Measurements from ENCODE around the gene MYPOP. TPM values are rescaled to one million over a fixed set of nuclear protein-coding genes. Genes with fewer than 3 reads are reported as not detected.

The MYPOP gene
- total RNA-seq, 1 experiment from 2014 or later: 2.5 TPM

GRCh38 chr19:45848922-45849321 lies 53.5 kb downstream of the MYPOP start:
- Histone ChIP-seq H3K27ac (no peak overlapping the region), H3K36me3 (peaks cover 67% of the 10 kb centered on the region), H3K4me1 (no peaks in the 10 kb centered on the region), H3K4me3 (no peak overlapping the region), H3K9me3 (replicated peaks) (no peaks in the 10 kb centered on the region), H3K27me3 (no peaks in the 10 kb centered on the region)
- no peak for DNase-seq

- Histone ChIP-seq H3K27ac (no peak overlapping the region), H3K9me3 (replicated peaks) (no peaks in the 10 kb centered on the region), H3K27me3 (no peaks in the 10 kb centered on the region), H3K4me1 (no peaks in the 10 kb centered on the region), H3K4me3 (no peak overlapping the region), H3K36me3 (peaks cover 68% of the 10 kb centered on the region)
- DNase-seq: no peak
Observed at GRCh38 chr19:45847663-45848062, 54.8 kb downstream of the MYPOP start.

DNA sequence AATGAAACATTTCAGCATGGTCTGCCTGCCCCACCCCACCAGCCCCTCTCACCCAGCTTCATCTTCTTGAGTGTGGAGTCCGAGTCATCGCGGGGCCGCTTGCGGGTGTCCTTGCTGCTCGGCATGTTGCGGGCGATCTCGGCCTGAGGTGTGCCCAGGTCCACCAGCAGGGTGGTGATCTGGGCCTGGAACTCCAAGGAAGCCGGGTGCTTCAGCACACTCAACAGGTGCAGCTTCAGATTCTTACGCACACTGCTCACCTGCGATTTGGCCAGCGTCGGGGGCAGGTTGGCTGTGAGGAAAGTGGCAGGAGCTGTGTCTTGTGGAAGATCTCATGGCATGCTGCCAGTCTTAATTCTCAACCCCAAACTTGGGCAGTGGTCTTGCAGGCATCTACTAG lies 60.2 kb downstream of the MYPOP start:
- Histone ChIP-seq H3K27me3 (no peaks in the 10 kb centered on the region), H3K36me3 (peaks cover 84% of the 10 kb centered on the region), H3K4me3 (no peak overlapping the region), H3K27ac (no peak overlapping the region), H3K9me3 (replicated peaks) (no peaks in the 10 kb centered on the region), H3K4me1 (no peaks in the 10 kb centered on the region)
- no peak for DNase-seq

Other genes with a start within 250 kb of the MYPOP start
- 0.12 and 0.38 TPM in 2 replicates for gene GIPR, start 234.4 kb downstream of the MYPOP start, total RNA-seq (2014; rRNA removed; shearing (Covaris generic))
- 434 and 487 TPM in 2 replicates for gene SNRPD2, start 210.7 kb downstream of the MYPOP start, total RNA-seq (2014; rRNA removed; shearing (Covaris generic))
- gene QPCTL, start 209.9 kb downstream of the MYPOP start, total RNA-seq (2014; rRNA removed; shearing (Covaris generic)): 9.8 and 10.6 TPM in 2 replicates
- gene FBXO46, start 171.7 kb downstream of the MYPOP start, total RNA-seq (2014; rRNA removed; shearing (Covaris generic)): 9.3 and 10.8 TPM in 2 replicates
- gene MEIOSIN, start 169.2 kb downstream of the MYPOP start, total RNA-seq (2014; rRNA removed; shearing (Covaris generic)): 0.08 TPM in 1 of 2 replicates, not detected in the other
- gene SIX5, start 133.4 kb downstream of the MYPOP start, total RNA-seq (2014; rRNA removed; shearing (Covaris generic)): 6.0 and 6.6 TPM in 2 replicates
- gene DMPK, start 120.1 kb downstream of the MYPOP start, total RNA-seq (2014; rRNA removed; shearing (Covaris generic)): 79.8 and 84.2 TPM in 2 replicates
- 43.5 and 52.9 TPM in 2 replicates for gene DMWD, start 109.8 kb downstream of the MYPOP start, total RNA-seq (2014; rRNA removed; shearing (Covaris generic))
- gene RSPH6A, start 87.3 kb downstream of the MYPOP start, total RNA-seq (2014; rRNA removed; shearing (Covaris generic)): 0.22 TPM in 1 of 2 replicates, not detected in the other
- 25.6 and 32.6 TPM in 2 replicates for gene SYMPK, start 39.5 kb downstream of the MYPOP start, total RNA-seq (2014; rRNA removed; shearing (Covaris generic))
- gene FOXA3, start 38.3 kb downstream of the MYPOP start, total RNA-seq (2014; rRNA removed; shearing (Covaris generic)): 0.45 and 0.53 TPM in 2 replicates
- gene IRF2BP1, start 16.5 kb downstream of the MYPOP start, total RNA-seq (2014; rRNA removed; shearing (Covaris generic)): 31.0 and 31.4 TPM in 2 replicates
- not detected in 2 replicates for gene NANOS2, start 12.2 kb upstream of the MYPOP start, total RNA-seq (2014; rRNA removed; shearing (Covaris generic))
- gene NOVA2, start 71.3 kb upstream of the MYPOP start, total RNA-seq (2014; rRNA removed; shearing (Covaris generic)): 0.02 TPM in 1 of 2 replicates, not detected in the other
- gene CCDC61, start 92.9 kb upstream of the MYPOP start, total RNA-seq (2014; rRNA removed; shearing (Covaris generic)): 3.0 and 4.0 TPM in 2 replicates
- gene PGLYRP1, start 120.4 kb upstream of the MYPOP start, total RNA-seq (2014; rRNA removed; shearing (Covaris generic)): not detected in 2 replicates
- gene IGFL4, start 138.4 kb upstream of the MYPOP start, total RNA-seq (2014; rRNA removed; shearing (Covaris generic)): not detected in 2 replicates
- gene IGFL3, start 222.1 kb upstream of the MYPOP start, total RNA-seq (2014; rRNA removed; shearing (Covaris generic)): not detected in 2 replicates
- gene IGFL2, start 245.6 kb upstream of the MYPOP start, total RNA-seq (2014; rRNA removed; shearing (Covaris generic)): not detected in 2 replicates